PC-3 (cell line): ENCODE measurements around the gene CSH1. TPM values are rescaled to one million over a fixed set of nuclear protein-coding genes. Genes with fewer than 3 reads are reported as not detected.
A peak's percentile ranks its signal among the peaks of the same experiment; 100 is the strongest.
"Not testable (repeated sequence)": the region's sequence is repeated elsewhere in the genome, so short reads cannot be mapped to it uniquely, and the experiment has no call there.

ENCODE experiments used
- ATAC-seq: fragments of 200-7000 bp; cut with Tn5 transposase; 2 replicates; pipeline ENCODE4 v1.9.1; 2020; ENCODE audit warnings: mild to moderate bottlenecking, moderate library complexity
- BruUV-seq: library from RNA; stranded (reverse); fragments of 400-500 nt; replicated peaks from 2 replicates; lab custom pipeline; 2021; lab: Mats Ljungman, UMichigan
- CTCF ChIA-PET: fragments of 300-600 bp; sonication (Branson Sonifier 250); formaldehyde crosslinking; loops from one replicate; lab custom pipeline; 2022; ENCODE audit warnings: antibody characterized with exemption; lab: Charles Lee
- POLR2A ChIA-PET: fragments of 300-600 bp; sonication (Branson Sonifier 250); formaldehyde crosslinking; loops from one replicate; lab custom pipeline; 2022; ENCODE audit warnings: antibody characterized with exemption; ENCODE audit not compliant: unreplicated experiment; lab: Charles Lee
- DNase-seq: peaks from one replicate; pipeline ENCODE4 v3.0.0-alpha.2; 2015
- H2AFZ ChIP-seq: fragments of 300-600 bp; sonication (generic); 2 replicates; pipeline ENCODE4 v1.6.0; 2016; ENCODE audit warnings: antibody characterized with exemption, low read length
- H3F3A ChIP-seq: fragments of 300-600 bp; sonication (generic); one replicate; pipeline ENCODE4 v1.6.0; 2017; ENCODE audit warnings: antibody characterized with exemption, low read length, control low read depth, mild to moderate bottlenecking; ENCODE audit not compliant: unreplicated experiment
- H3K27ac ChIP-seq: fragments of 300-600 bp; sonication (generic); 2 replicates; pipeline ENCODE4 v1.5.1; 2016; ENCODE audit warnings: mild to moderate bottlenecking, low read length
- H3K27me3 ChIP-seq: fragments of 300-600 bp; sonication (generic); 2 replicates; pipeline ENCODE4 v1.6.1; 2016; ENCODE audit warnings: low read length, mixed read lengths
- H3K36me3 ChIP-seq: fragments of 300-600 bp; sonication (generic); 2 replicates; pipeline ENCODE4 v1.6.1; 2016; ENCODE audit warnings: low read depth, mixed run types, low read length, mixed read lengths
- H3K4me1 ChIP-seq: fragments of 300-600 bp; sonication (generic); 2 replicates; pipeline ENCODE4 v1.5.1; 2016; ENCODE audit warnings: low read length; ENCODE audit not compliant: insufficient read depth
- H3K4me2 ChIP-seq: fragments of 300-600 bp; sonication (generic); 2 replicates; pipeline ENCODE4 v1.6.0; 2016; ENCODE audit warnings: low read length
- H3K4me3 ChIP-seq: fragments of 300-600 bp; sonication (generic); 2 replicates; pipeline ENCODE4 v1.5.1; 2016; ENCODE audit warnings: mild to moderate bottlenecking, low read length, mixed read lengths
- H3K79me2 ChIP-seq: fragments of 300-600 bp; sonication (generic); 2 replicates; pipeline ENCODE4 v1.6.1; 2017; ENCODE audit warnings: low read length, mixed read lengths
- H3K9ac ChIP-seq: fragments of 300-600 bp; sonication (generic); 2 replicates; pipeline ENCODE4 v1.6.0; 2016; ENCODE audit warnings: mild to moderate bottlenecking, low read length
- H3K9me2 ChIP-seq: fragments of 300-600 bp; sonication (generic); replicated peaks from 2 replicates; pipeline ENCODE4 v1.6.1; 2016; ENCODE audit warnings: mixed run types, low read length, mixed read lengths
- H3K9me3 ChIP-seq: fragments of 300-600 bp; sonication (generic); 2 replicates; pipeline ENCODE4 v1.6.1; 2016; ENCODE audit warnings: low read length, mixed read lengths
- H4K20me1 ChIP-seq: fragments of 300-600 bp; sonication (generic); 2 replicates; pipeline ENCODE4 v1.6.1; 2016; ENCODE audit warnings: low read length, mixed read lengths
- CTCF ChIP-seq: fragments of 300-600 bp; sonication (generic); conservative IDR thresholded peaks from 2 replicates; pipeline ENCODE4 v1.5.1; 2017; ENCODE audit warnings: antibody characterized with exemption, low read depth, mild to moderate bottlenecking, low read length
- intact Hi-C: fragments of 100-400 bp; cut with micrococcal nuclease; formaldehyde crosslinking; loops from 2 replicates; pipeline ENCODE4 v1.9.0; 2023
- total RNA-seq: library from RNA; depleted of rRNA; stranded (reverse); fragments of >200 nt; gene quantifications from 2 replicates; pipeline ENCODE4 v1.2.3, GENCODE V29; 2014

CSH1 gene
- total RNA-seq, 1 experiment from 2014 or later, result not detected

GRCh38 chr17:63903787-63904201 lies 7.4 kb upstream of the CSH1 start:
- H3K79me2 ChIP-seq, H3K4me3 ChIP-seq, H4K20me1 ChIP-seq, H3K4me1 ChIP-seq, H3K9ac ChIP-seq, H3K9me3 ChIP-seq, H3K9me2 ChIP-seq, intact Hi-C loops, H3K4me2 ChIP-seq, H3K36me3 ChIP-seq, H3K27ac ChIP-seq, DNase-seq, H3F3A ChIP-seq, BruUV-seq, H2AFZ ChIP-seq, CTCF ChIA-PET: not testable (repeated sequence)
- peaks cover 15% of the 10 kb centered on the region for H3K27me3 ChIP-seq
- POLR2A ChIA-PET, result interaction anchor here (0.7 kb wide), 1 partner anchor 536 kb away, joined by 5 read pairs; no protein-coding TSS in a partner anchor
- peak; percentile 82 for ATAC-seq
- TF ChIP-seq CTCF, result peak; percentile 49; the same call in 1 of the 2 replicates

GRCh38 chr17:63901971-63902370 lies 5.6 kb upstream of the CSH1 start:
- H3K79me2 ChIP-seq, H3K4me1 ChIP-seq, H4K20me1 ChIP-seq, H3K4me2 ChIP-seq, POLR2A ChIA-PET, H3K9ac ChIP-seq, H3K27ac ChIP-seq, H3K4me3 ChIP-seq, H3K9me2 ChIP-seq, H3K9me3 ChIP-seq, intact Hi-C loops, H3K27me3 ChIP-seq, H2AFZ ChIP-seq, ATAC-seq, DNase-seq, H3F3A ChIP-seq, H3K36me3 ChIP-seq, BruUV-seq: not testable (repeated sequence)
- CTCF ChIA-PET, result interaction anchor here (0.6 kb wide), 2 partner anchors 15 to 39 kb away, joined by 3 to 6 read pairs; no protein-coding TSS in a partner anchor

- H3K4me3 ChIP-seq, H4K20me1 ChIP-seq, H3K9me3 ChIP-seq, H3K27me3 ChIP-seq, ATAC-seq, BruUV-seq, H3K9ac ChIP-seq, H3K27ac ChIP-seq, H3K79me2 ChIP-seq, H2AFZ ChIP-seq, CTCF ChIA-PET, H3K36me3 ChIP-seq, H3K4me2 ChIP-seq, H3F3A ChIP-seq, H3K9me2 ChIP-seq, intact Hi-C loops, H3K4me1 ChIP-seq, POLR2A ChIA-PET: not testable (repeated sequence)
- peak; percentile 24 for DNase-seq
Observed at GRCh38 chr17:63898899-63899798, 2.8 kb upstream of the CSH1 start.

- H4K20me1 ChIP-seq, ATAC-seq, H3F3A ChIP-seq, POLR2A ChIA-PET, H3K27ac ChIP-seq, CTCF ChIA-PET, DNase-seq, H3K4me2 ChIP-seq, H2AFZ ChIP-seq, BruUV-seq, H3K9ac ChIP-seq, H3K4me3 ChIP-seq, H3K79me2 ChIP-seq, H3K4me1 ChIP-seq, H3K9me3 ChIP-seq, intact Hi-C loops, H3K36me3 ChIP-seq, H3K9me2 ChIP-seq: not testable (repeated sequence)
- peaks cover 12% of the 10 kb centered on the region; the same call in 1 of the 2 replicates for H3K27me3 ChIP-seq
Observed at GRCh38 chr17:63894821-63895220, 1.6 kb downstream of the CSH1 start.

- H3K79me2 ChIP-seq, H3K9me3 ChIP-seq, BruUV-seq, H3K4me1 ChIP-seq, H3K27me3 ChIP-seq, H3K4me3 ChIP-seq, CTCF ChIA-PET, H2AFZ ChIP-seq, intact Hi-C loops, H3K27ac ChIP-seq, H3K36me3 ChIP-seq, H3K4me2 ChIP-seq, DNase-seq, ATAC-seq, H4K20me1 ChIP-seq, POLR2A ChIA-PET, H3K9me2 ChIP-seq, H3F3A ChIP-seq, H3K9ac ChIP-seq: not testable (repeated sequence)
Observed at GRCh38 chr17:63894021-63894420, 2.4 kb downstream of the CSH1 start.
